GM23338 (cell line): Measurements from ENCODE around the gene MARK2.

ENCODE experiments used
- CREB1 ChIP-seq: fragments of 250-450 bp; sonication (Bioruptor Pico); IDR thresholded peaks from 2 replicates; pipeline ENCODE4 v1.5.0; 2020; ENCODE audit warnings: low read depth, mild to moderate bottlenecking, moderate library complexity
- CTCF ChIP-seq, 2 experiments: fragments of 200-600 bp in 1 of 2; sonication (generic) in 1 of 2; conservative IDR thresholded peaks; 2 replicates each; pipeline versions ENCODE4 v1.5.1 to v1.6.1; 2016 to 2017; ENCODE audit warnings: antibody characterized with exemption in 2 of 2, low read depth in 2 of 2, mild to moderate bottlenecking in 2 of 2, moderate library complexity in 1 of 2
- POLR2AphosphoS5 ChIP-seq: IDR thresholded peaks from 2 replicates; pipeline ENCODE4 v1.6.1; 2016; ENCODE audit warnings: antibody characterized with exemption, low read depth

DNA sequence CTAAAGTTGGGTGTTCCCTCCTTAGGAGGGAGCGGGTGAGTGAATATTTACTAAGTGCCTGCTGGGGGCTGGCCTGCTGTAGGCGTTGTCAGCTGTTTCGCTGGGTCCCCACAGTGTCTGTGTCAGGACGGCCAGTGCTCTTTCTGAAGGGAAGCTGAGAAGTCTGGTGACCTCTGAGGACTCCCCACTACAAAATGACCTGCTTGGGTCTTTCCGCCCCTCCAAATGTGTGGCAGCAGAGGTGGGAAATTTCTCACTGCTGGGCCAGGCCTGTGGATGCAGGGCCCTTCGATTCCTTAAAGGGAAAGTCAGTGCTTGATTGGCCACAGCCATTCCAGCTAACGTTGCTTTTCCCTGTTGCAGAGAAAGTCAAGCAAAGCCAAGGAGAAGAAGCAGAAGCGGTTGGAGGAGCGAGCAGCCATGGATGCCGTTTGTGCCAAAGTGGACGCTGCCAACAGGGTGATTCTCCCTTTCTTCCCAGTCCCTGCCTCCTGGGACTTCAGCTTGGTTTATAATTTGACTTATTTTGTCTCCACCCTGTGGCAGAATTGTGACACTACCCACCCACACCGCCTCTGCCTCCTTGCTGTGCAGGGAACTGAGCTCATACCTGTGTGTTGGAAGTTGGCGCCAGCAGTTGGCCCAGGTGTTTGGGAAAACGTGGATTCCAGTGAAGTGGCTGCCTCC lies 106.7 kb downstream of the MARK2 start:
- TF ChIP-seq CTCF (conservative IDR thresholded peaks at IDR 0.05; ENCODE audit: low read depth in 2 of 2) (peak; percentile 61 to 80), POLR2AphosphoS5 (no peak), CREB1 (no peak)
